ENCODE data around the gene ZBED6. TPM values are rescaled to one million over a fixed set of nuclear protein-coding genes. Genes with fewer than 3 reads are reported as not detected.
A peak's percentile ranks its signal among the peaks of the same experiment; 100 is the strongest.
"Not testable (repeated sequence)": the region's sequence is repeated elsewhere in the genome, so short reads cannot be mapped to it uniquely, and the experiment has no call there.

ZBED6 gene
- total RNA-seq, 1 experiment from 2014 or later = 3.6 TPM

GRCh38 chr1:203768256-203768655 lies 27.2 kb upstream of the ZBED6 start:
- no peaks in the 10 kb centered on the region for H3K36me3 ChIP-seq (replicated peaks; ENCODE audit: control insufficient read depth, insufficient read depth, low read length)
- no peaks in the 10 kb centered on the region for H3K27me3 ChIP-seq (ENCODE audit: control insufficient read depth, insufficient read depth, low read length)
- H3K4me3 ChIP-seq (ENCODE audit: insufficient read depth, low read depth, low read length) = no peak overlapping the region
- no peak for DNase-seq

DNA sequence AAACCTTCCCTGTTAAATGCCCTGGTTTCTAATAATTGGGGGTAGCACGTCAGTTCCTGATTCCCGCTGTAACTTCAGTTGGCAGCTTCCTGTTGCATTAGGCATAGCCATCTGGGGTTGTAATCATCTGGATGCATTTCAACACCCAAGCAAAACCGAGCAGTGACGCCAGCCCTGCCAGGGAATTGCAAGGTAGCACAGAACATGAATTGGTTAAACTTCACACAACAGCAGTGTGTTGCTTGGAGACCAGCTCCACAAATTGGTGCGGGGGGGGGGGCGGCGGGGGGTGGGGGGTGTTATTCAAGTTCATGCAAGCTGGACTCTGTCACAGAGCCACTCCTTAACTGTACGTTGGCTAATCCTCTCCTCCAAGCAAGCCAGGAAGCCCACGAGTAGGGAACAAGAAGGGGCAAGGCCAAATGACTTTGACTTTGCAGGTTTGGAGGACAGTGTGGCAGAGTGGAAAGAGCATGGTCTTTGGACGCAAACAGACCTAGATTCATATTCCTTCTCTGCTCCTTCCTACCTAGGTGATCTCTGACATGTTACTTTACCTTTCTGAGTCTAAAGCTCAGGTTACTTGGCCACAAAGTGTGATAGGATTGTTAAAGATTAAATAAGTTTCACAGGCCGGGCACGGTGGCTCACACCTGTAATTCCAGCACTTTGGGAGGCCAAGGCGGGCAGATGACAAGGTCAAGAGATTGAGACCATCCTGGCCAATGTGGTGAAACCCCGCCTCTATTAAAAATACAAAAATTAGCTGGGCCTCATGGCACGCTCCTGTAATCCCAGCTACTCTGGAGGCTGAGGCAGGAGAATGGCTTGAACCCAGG lies 25.7 kb upstream of the ZBED6 start:
- Histone ChIP-seq H3K4me3 (ENCODE audit: insufficient read depth, low read depth, low read length) (no peak overlapping the region), H3K27me3 (ENCODE audit: control insufficient read depth, insufficient read depth, low read length) (no peaks in the 10 kb centered on the region), H3K36me3 (replicated peaks; ENCODE audit: control insufficient read depth, insufficient read depth, low read length) (no peaks in the 10 kb centered on the region)
- no peak for DNase-seq

GRCh38 chr1:203771901-203772301 lies 23.5 kb upstream of the ZBED6 start:
- no peak for DNase-seq
- no peaks in the 10 kb centered on the region for H3K27me3 ChIP-seq (ENCODE audit: control insufficient read depth, insufficient read depth, low read length)
- H3K4me3 ChIP-seq (ENCODE audit: insufficient read depth, low read depth, low read length) = no peak overlapping the region
- H3K36me3 ChIP-seq (replicated peaks; ENCODE audit: control insufficient read depth, insufficient read depth, low read length) = no peaks in the 10 kb centered on the region

- DNase-seq = no peak
- Histone ChIP-seq H3K27me3 (ENCODE audit: control insufficient read depth, insufficient read depth, low read length) (no peaks in the 10 kb centered on the region), H3K4me3 (ENCODE audit: insufficient read depth, low read depth, low read length) (no peak overlapping the region), H3K36me3 (replicated peaks; ENCODE audit: control insufficient read depth, insufficient read depth, low read length) (no peaks in the 10 kb centered on the region)
Observed at GRCh38 chr1:203772836-203773235, 22.6 kb upstream of the ZBED6 start.

DNA sequence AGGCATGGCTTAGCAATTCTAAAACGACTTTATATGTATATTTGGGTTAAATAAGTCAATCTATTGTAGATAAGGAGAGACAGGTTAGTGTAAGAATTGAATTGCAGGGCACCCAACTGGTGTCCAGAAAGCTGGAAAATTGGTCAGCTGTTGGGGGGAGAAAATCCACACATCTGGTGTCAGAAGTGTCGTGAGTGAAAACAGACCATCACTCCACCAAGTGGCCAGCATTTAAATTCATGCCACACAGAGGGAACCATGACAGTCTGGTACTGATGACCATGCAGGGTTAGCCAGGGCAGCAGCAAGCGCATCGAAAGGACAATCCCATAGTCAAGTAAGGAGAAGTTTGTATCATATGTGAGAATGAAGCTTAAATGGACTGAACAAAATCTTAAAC lies 18.8 kb upstream of the ZBED6 start:
- Histone ChIP-seq H3K27me3 (ENCODE audit: control insufficient read depth, insufficient read depth, low read length) (no peaks in the 10 kb centered on the region), H3K4me3 (ENCODE audit: insufficient read depth, low read depth, low read length) (no peak overlapping the region), H3K36me3 (replicated peaks; ENCODE audit: control insufficient read depth, insufficient read depth, low read length) (no peaks in the 10 kb centered on the region)
- DNase-seq = no peak

DNA sequence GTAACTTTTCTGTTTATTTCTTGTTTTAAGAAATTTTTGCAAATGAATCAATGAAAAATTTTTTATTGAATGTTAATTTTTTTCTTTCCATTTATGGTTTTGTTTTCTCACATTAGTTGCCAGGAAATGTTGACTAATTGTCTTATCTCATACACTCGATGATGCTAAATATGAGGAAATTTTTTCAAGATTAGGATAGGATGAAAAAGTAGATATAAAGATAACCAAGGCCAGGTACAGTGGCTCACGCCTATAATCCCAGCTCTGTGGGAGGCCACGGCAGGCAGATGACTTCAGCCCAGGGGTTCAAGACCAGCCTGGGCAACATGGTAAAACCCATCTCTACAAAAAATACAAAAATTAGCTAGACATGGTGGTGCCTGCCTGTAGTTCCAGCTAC lies 17.8 kb upstream of the ZBED6 start:
- Histone ChIP-seq H3K4me3 (ENCODE audit: insufficient read depth, low read depth, low read length) (no peak overlapping the region), H3K27me3 (ENCODE audit: control insufficient read depth, insufficient read depth, low read length) (no peaks in the 10 kb centered on the region), H3K36me3 (replicated peaks; ENCODE audit: control insufficient read depth, insufficient read depth, low read length) (no peaks in the 10 kb centered on the region)
- DNase-seq = no peak

DNA sequence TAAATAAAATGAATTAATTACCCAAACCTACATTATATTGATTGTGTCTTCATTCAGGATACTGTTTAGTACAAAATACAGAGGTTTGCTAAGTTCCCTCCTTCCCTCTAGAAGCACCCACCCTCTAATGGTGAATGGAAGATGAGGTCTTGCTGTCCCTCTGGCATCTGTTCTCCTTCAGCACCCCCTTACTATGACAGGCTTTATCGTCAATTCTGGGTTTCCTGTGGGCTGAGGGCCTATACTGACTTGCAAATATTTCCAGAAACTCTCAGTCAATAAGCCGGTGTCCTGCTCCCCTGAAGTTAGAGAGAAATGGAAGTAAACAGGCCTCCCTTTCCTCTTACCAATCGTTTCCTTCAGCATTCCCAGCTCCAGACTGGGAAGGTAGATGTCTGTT lies 17.3 kb upstream of the ZBED6 start:
- no peak for DNase-seq
- Histone ChIP-seq H3K4me3 (ENCODE audit: insufficient read depth, low read depth, low read length) (no peak overlapping the region), H3K36me3 (replicated peaks; ENCODE audit: control insufficient read depth, insufficient read depth, low read length) (no peaks in the 10 kb centered on the region), H3K27me3 (ENCODE audit: control insufficient read depth, insufficient read depth, low read length) (no peaks in the 10 kb centered on the region)

DNA sequence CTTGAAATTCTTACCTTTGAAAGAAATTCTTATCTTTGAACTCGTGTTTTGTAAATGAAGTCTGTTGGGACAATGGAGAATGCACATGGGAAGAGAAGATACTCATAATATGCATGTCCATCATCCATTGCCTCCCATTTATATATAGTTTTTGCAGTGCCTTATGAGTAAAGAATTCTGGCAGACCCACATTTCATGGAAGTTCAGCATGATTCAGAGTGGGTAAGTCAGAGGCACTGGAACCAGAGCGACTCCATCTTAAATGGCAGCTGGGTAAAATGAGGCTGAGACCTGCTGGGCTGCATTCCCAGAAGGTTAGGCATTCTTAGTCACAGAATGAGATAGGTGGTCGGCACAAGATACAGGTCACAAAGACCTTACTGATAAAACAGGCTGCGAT lies 16.6 kb upstream of the ZBED6 start:
- no peak for DNase-seq
- Histone ChIP-seq H3K36me3 (replicated peaks; ENCODE audit: control insufficient read depth, insufficient read depth, low read length) (no peaks in the 10 kb centered on the region), H3K4me3 (ENCODE audit: insufficient read depth, low read depth, low read length) (no peak overlapping the region), H3K27me3 (ENCODE audit: control insufficient read depth, insufficient read depth, low read length) (no peaks in the 10 kb centered on the region)

DNA sequence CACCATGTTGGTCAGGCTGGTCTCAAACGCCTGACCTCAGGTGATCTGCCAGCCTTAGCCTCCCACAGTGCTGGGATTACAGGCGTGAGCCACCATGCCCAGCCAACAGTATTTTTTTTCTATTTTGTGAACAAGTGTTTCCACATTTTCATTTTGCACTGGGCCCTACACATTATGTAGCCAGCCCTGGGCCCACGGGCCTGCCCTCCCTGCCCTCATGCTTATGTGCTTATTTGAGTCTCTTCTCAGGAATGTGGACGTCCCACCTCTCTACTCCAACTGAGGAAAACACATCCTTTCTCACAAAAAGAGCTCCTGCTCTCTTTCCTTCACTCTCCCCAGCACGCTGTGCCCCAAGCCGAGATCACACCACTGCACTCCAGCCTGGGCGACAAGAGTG lies 13.5 kb upstream of the ZBED6 start:
- DNase-seq = no peak
- H3K4me3 ChIP-seq (ENCODE audit: insufficient read depth, low read depth, low read length) = no peak overlapping the region
- H3K36me3 ChIP-seq (replicated peaks; ENCODE audit: control insufficient read depth, insufficient read depth, low read length) = no peaks in the 10 kb centered on the region
- H3K27me3 ChIP-seq (ENCODE audit: control insufficient read depth, insufficient read depth, low read length) = no peaks in the 10 kb centered on the region

DNA sequence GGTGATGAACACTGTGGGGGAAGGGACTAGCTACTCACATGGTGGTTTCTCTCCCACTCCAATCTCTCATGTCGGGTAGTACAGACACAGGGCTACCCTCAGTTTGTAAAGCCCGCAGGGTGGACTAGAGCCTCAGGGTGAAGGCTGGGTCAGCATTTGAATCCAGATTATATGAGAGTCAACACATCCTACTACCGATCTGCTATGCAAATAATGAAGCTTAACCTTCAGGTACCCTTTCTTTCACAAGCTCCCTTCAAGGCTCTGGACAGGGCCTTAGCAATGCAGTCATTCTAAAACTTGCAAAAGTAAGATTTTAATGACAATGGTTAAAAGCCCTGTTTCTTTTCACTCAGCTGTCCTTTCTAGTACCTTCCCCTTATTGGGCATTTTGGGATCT lies 5.5 kb upstream of the ZBED6 start:
- no peak for DNase-seq
- Histone ChIP-seq H3K4me3 (ENCODE audit: insufficient read depth, low read depth, low read length) (no peak overlapping the region), H3K36me3 (replicated peaks; ENCODE audit: control insufficient read depth, insufficient read depth, low read length) (no peaks in the 10 kb centered on the region), H3K27me3 (ENCODE audit: control insufficient read depth, insufficient read depth, low read length) (no peaks in the 10 kb centered on the region)

GRCh38 chr1:203791498-203791897 lies 3.9 kb upstream of the ZBED6 start:
- Histone ChIP-seq H3K36me3 (replicated peaks; ENCODE audit: control insufficient read depth, insufficient read depth, low read length) (no peaks in the 10 kb centered on the region), H3K27me3 (ENCODE audit: control insufficient read depth, insufficient read depth, low read length) (no peaks in the 10 kb centered on the region), H3K4me3 (ENCODE audit: insufficient read depth, low read depth, low read length) (no peak overlapping the region)
- no peak for DNase-seq

- H3K4me3 ChIP-seq (ENCODE audit: insufficient read depth, low read depth, low read length) = no peak overlapping the region
- DNase-seq = no peak
- H3K36me3 ChIP-seq (replicated peaks; ENCODE audit: control insufficient read depth, insufficient read depth, low read length) = 0 out of 2 replicates have a peak, but pooled peaks cover 2% of the 10 kb centered on the region
- no peaks in the 10 kb centered on the region for H3K27me3 ChIP-seq (ENCODE audit: control insufficient read depth, insufficient read depth, low read length)
Observed at GRCh38 chr1:203792486-203792885, 2.9 kb upstream of the ZBED6 start.

DNA sequence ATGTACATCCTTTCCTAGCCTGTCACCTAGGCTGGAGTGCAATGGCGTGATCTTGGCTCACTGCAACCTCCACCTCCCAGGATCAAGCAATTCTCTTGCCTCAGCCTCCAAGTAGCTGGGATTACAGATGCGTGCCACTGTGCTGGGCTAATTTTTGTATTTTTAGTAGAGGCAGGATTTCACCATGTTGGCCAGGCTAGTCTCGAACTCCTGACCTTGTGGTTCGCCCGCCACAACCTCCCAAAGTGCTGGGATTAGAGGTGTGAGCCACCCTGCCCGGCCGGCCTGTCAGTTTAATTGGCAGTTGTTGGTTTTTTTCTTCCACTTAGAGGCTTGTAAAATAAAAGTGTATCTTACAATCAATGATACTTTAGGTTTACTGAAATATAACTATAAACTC lies 1.9 kb upstream of the ZBED6 start:
- H3K27me3 ChIP-seq (ENCODE audit: control insufficient read depth, insufficient read depth, low read length); DNase-seq; H3K36me3 ChIP-seq (replicated peaks; ENCODE audit: control insufficient read depth, insufficient read depth, low read length); H3K4me3 ChIP-seq (ENCODE audit: insufficient read depth, low read depth, low read length): not testable (repeated sequence)

- peaks cover 10% of the 10 kb centered on the region for H3K36me3 ChIP-seq (replicated peaks; ENCODE audit: control insufficient read depth, insufficient read depth, low read length)
- no peak for DNase-seq
Observed at GRCh38 chr1:203794764-203795440, 521 bp upstream of the ZBED6 start.

GRCh38 chr1:203796236-203796605 lies 798 bp downstream of the ZBED6 start:
- H3K36me3 ChIP-seq (replicated peaks; ENCODE audit: control insufficient read depth, insufficient read depth, low read length) = peaks cover 10% of the 10 kb centered on the region
- no peaks in the 10 kb centered on the region for H3K27me3 ChIP-seq (ENCODE audit: control insufficient read depth, insufficient read depth, low read length)
- DNase-seq = peak; percentile 29
- H3K4me3 ChIP-seq (ENCODE audit: insufficient read depth, low read depth, low read length) = peak overlapping the region; percentile 81

More at GRCh38 chr1:203794764-203795440, 521 bp upstream of the ZBED6 start:
- H3K4me3 ChIP-seq (ENCODE audit: insufficient read depth, low read depth, low read length) = peak overlapping the region; percentile 81
- H3K27me3 ChIP-seq (ENCODE audit: control insufficient read depth, insufficient read depth, low read length) = no peaks in the 10 kb centered on the region
